ENCODE data around the gene SEC23B. TPM values are rescaled to one million over a fixed set of nuclear protein-coding genes. Genes with fewer than 3 reads are reported as not detected.

The SEC23B gene
- total and polyA plus RNA-seq, 10 donors: 7.2 to 67.5 (median 53.2) TPM

GRCh38 chr20:18504479-18505060 lies 3.2 kb upstream of the SEC23B start:
- intact Hi-C loops (cut with DNase I; ENCODE audit: low total_unique reads): loop anchor here (10.0 kb wide), 1 partner anchor 60 kb away; the partner anchor contains the start of gene SMIM26
- DNase-seq: peak; percentile 75

GRCh38 chr20:18506744-18507143 lies 996 bp upstream of the SEC23B start:
- DNase-seq: no peak
- Histone ChIP-seq H3K27me3 (replicated peaks in 1 of 7) (peaks cover 0 to 19% (median 0%) of the 10 kb centered on the region in 7 donors), H3K4me1 (peaks cover 14 to 45% (median 36%) of the 10 kb centered on the region in 6 donors), H3K9me3 (no peaks in the 10 kb centered on the region), H3K27ac (peak overlapping the region; percentile 96 to 100 (median 98)), H3K36me3 (peaks cover 0 to 24% (median 12%) of the 10 kb centered on the region in 6 donors), H3K4me3 (peak overlapping the region in 7 of 8 donors; percentile 60 to 86 (median 70))
- 54 to 68% (median 66%) methylated on average over 8 of the region's 8 CpGs for WGBS, 5 donors
- no peak for TF ChIP-seq POLR2AphosphoS5 (IDR thresholded peaks at IDR 0.05)
- no peak for TF ChIP-seq CTCF (IDR thresholded peaks at IDR 0.05 in 8 of 11, conservative IDR thresholded peaks at IDR 0.05 in 3 of 11)
- intact Hi-C loops (cut with DNase I; ENCODE audit: low total_unique reads): loop anchor here (10.0 kb wide), 1 partner anchor 58 kb away; the partner anchor contains the start of gene SMIM26

More at GRCh38 chr20:18504479-18505060, 3.2 kb upstream of the SEC23B start:
- H3K27me3 ChIP-seq (replicated peaks in 1 of 7): peaks cover 0 to 19% (median 0%) of the 10 kb centered on the region in 7 donors
- WGBS, 5 donors: 68 to 85% (median 75%) methylated on average over 27 to 31 of the region's 31 CpGs
- no peak overlapping the region for H3K4me3 ChIP-seq
- peaks cover 10 to 23% (median 20%) of the 10 kb centered on the region in 6 donors for H3K4me1 ChIP-seq
- H3K27ac ChIP-seq: no peak overlapping the region
- H3K36me3 ChIP-seq: peaks cover 0 to 2% (median 0%) of the 10 kb centered on the region in 6 donors
- TF ChIP-seq CTCF (IDR thresholded peaks at IDR 0.05 in 8 of 11, conservative IDR thresholded peaks at IDR 0.05 in 3 of 11) (no peak), POLR2A (IDR thresholded peaks at IDR 0.05) (no peak), POLR2AphosphoS5 (IDR thresholded peaks at IDR 0.05) (no peak)
- H3K9me3 ChIP-seq: no peaks in the 10 kb centered on the region

- no peaks in the 10 kb centered on the region for H3K27me3 ChIP-seq (replicated peaks in 1 of 7)
- H3K27ac ChIP-seq: peak overlapping the region in 5 of 8 donors; percentile 24 to 59 (median 32)
- 54 to 87% (median 60%) methylated on average over 1 of the region's 1 CpG for WGBS, 5 donors
- DNase-seq: no peak
- H3K36me3 ChIP-seq: peaks cover 2 to 72% (median 51%) of the 10 kb centered on the region in 6 donors
- H3K4me1 ChIP-seq: peaks cover 14 to 81% (median 49%) of the 10 kb centered on the region in 6 donors
- no peaks in the 10 kb centered on the region for H3K9me3 ChIP-seq
- intact Hi-C loops (cut with DNase I; ENCODE audit: low total_unique reads): no loop called here
- no peak overlapping the region for H3K4me3 ChIP-seq
- TF ChIP-seq POLR2A (IDR thresholded peaks at IDR 0.05): no peak
- TF ChIP-seq POLR2AphosphoS5 (IDR thresholded peaks at IDR 0.05): no peak
- TF ChIP-seq CTCF (IDR thresholded peaks at IDR 0.05 in 8 of 11, conservative IDR thresholded peaks at IDR 0.05 in 3 of 11): no peak
These were observed 3.8 kb downstream of the SEC23B start for GRCh38 chr20:18511571-18511970.

GRCh38 chr20:18513208-18513607 lies 5.5 kb downstream of the SEC23B start:
- peaks cover 10 to 73% (median 43%) of the 10 kb centered on the region in 6 donors for H3K4me1 ChIP-seq
- no peaks in the 10 kb centered on the region for H3K27me3 ChIP-seq (replicated peaks in 1 of 7)
- DNase-seq: no peak
- TF ChIP-seq CTCF (IDR thresholded peaks at IDR 0.05 in 8 of 11, conservative IDR thresholded peaks at IDR 0.05 in 3 of 11) (no peak), POLR2AphosphoS5 (IDR thresholded peaks at IDR 0.05) (no peak), POLR2A (IDR thresholded peaks at IDR 0.05) (no peak)
- 67 to 88% (median 77%) methylated on average over 7 of the region's 7 CpGs for WGBS, 5 donors
- peaks cover 2 to 88% (median 61%) of the 10 kb centered on the region in 6 donors for H3K36me3 ChIP-seq
- peak overlapping the region in 3 of 8 donors; percentile 1 to 59 (median 53) for H3K27ac ChIP-seq
- intact Hi-C loops (cut with DNase I; ENCODE audit: low total_unique reads): no loop called here
- no peak overlapping the region for H3K4me3 ChIP-seq
- H3K9me3 ChIP-seq: no peaks in the 10 kb centered on the region
